Measurements from ENCODE around the gene C10orf53. TPM values are rescaled to one million over a fixed set of nuclear protein-coding genes. Genes with fewer than 3 reads are reported as not detected.

The C10orf53 gene
- total and polyA plus RNA-seq, 10 of the 15 experiments (the other 5 are each of a cell fraction or from before 2014, with no cell fraction given) = not detected

- 45% methylated on average over 19 of the region's 19 CpGs for WGBS (ENCODE audit: insufficient coverage, insufficient replicate concordance, low lambda C conversion rate, missing lambda C conversion rate)
- Histone ChIP-seq H3K27ac (ENCODE audit: control insufficient read depth, insufficient read depth) (no peak overlapping the region), H3K9me3 (replicated peaks; ENCODE audit: control insufficient read depth, insufficient read depth, low read length) (no peaks in the 10 kb centered on the region; the same call in 2 of the 3 replicates), H3K79me2 (ENCODE audit: control insufficient read depth, insufficient read depth, low read length) (no peaks in the 10 kb centered on the region), H3K9ac (ENCODE audit: control insufficient read depth, insufficient read depth, low read length) (no peak overlapping the region), H3K4me3 (no peak overlapping the region), H3K36me3 (ENCODE audit: control insufficient read depth in 2 of 2, insufficient read depth in 2 of 2, low read length in 1 of 2) (no peaks in the 10 kb centered on the region), H3K4me1 (ENCODE audit: control insufficient read depth, insufficient read depth, low read length) (no peaks in the 10 kb centered on the region), H4K20me1 (ENCODE audit: control insufficient read depth, insufficient read depth) (no peaks in the 10 kb centered on the region), H3K4me2 (ENCODE audit: control insufficient read depth, insufficient read depth) (no peak overlapping the region), H2AFZ (ENCODE audit: control insufficient read depth, low read depth, low read length) (no peak overlapping the region), H3K27me3 (replicated peaks in 1 of 2; ENCODE audit: control insufficient read depth in 2 of 2, insufficient read depth in 2 of 2, low read length in 1 of 2) (no peaks in the 10 kb centered on the region; a peak in 2 of 4 replicates)
- in situ Hi-C loops (cut with MboI) (no loop called here), intact Hi-C loops (cut with micrococcal nuclease; ENCODE audit: unreplicated experiment) (no loop called here)
- no TSS peak for BruUV-seq (replicated peaks)
- TF ChIP-seq BCL3 (IDR thresholded peaks at IDR 0.05; ENCODE audit: borderline replicate concordance, insufficient read depth, low read depth, low read length, poor library complexity, severe bottlenecking) (no peak), CBFB (IDR thresholded peaks at IDR 0.05; ENCODE audit: low read depth) (no peak), CHD2 (IDR thresholded peaks at IDR 0.05; ENCODE audit: borderline replicate concordance, low read depth, low read length) (no peak), PML (IDR thresholded peaks at IDR 0.05; ENCODE audit: low read length) (no peak), E4F1 (IDR thresholded peaks at IDR 0.05; ENCODE audit: borderline replicate concordance, partially characterized antibody) (no peak), NFYB (IDR thresholded peaks at IDR 0.05; ENCODE audit: insufficient read depth, low read depth, low read length) (no peak), USF2 (IDR thresholded peaks at IDR 0.05; ENCODE audit: borderline replicate concordance, low read depth, low read length) (no peak), POU2F2 (IDR thresholded peaks at IDR 0.05; ENCODE audit: borderline replicate concordance, low read depth, low read length) (no peak), LARP7 (IDR thresholded peaks at IDR 0.05) (no peak), TCF12 (IDR thresholded peaks at IDR 0.05; ENCODE audit: low read depth, low read length) (no peak), NBN (IDR thresholded peaks at IDR 0.05) (no peak), RFX5 (IDR thresholded peaks at IDR 0.05; ENCODE audit: low read depth, low read length) (no peak), BACH1 (IDR thresholded peaks at IDR 0.05; ENCODE audit: borderline replicate concordance) (no peak), SMC3 (IDR thresholded peaks at IDR 0.05; ENCODE audit: borderline replicate concordance, low read length) (no peak), TARDBP (IDR thresholded peaks at IDR 0.05; ENCODE audit: borderline replicate concordance) (no peak), TCF7 (IDR thresholded peaks at IDR 0.05; ENCODE audit: borderline replicate concordance) (no peak), ZNF24 (IDR thresholded peaks at IDR 0.05) (no peak), ZBTB33 (IDR thresholded peaks at IDR 0.05) (no peak), CBX3 (IDR thresholded peaks at IDR 0.05; ENCODE audit: borderline replicate concordance, low read depth) (no peak)
- ChIA-PET CTCF (no interaction called here), RAD21 (ENCODE audit: unreplicated experiment) (no interaction called here), SMC1A (ENCODE audit: uncharacterized antibody, unreplicated experiment) (no interaction called here), POLR2A (no interaction called here)
- ATAC-seq (no peak), DNase-seq (ENCODE audit: low read depth, low spot score) (no peak), FAIRE-seq (no peak)
These were observed 498 bp upstream of the C10orf53 start for GRCh38 chr10:49678827-49679479.

Measured in GM12878 (cell line).